Measurements from ENCODE around the gene EML6.

- TF ChIP-seq CTCF (optimal IDR thresholded peaks at IDR 0.05 in 1 of 3, IDR thresholded peaks at IDR 0.05 in 1 of 3, conservative IDR thresholded peaks at IDR 0.05 in 1 of 3; ENCODE audit: extremely low read depth in 1 of 3, insufficient read depth in 2 of 3, low read length in 3 of 3) (no peak), EZH2 (IDR thresholded peaks at IDR 0.05; ENCODE audit: low read length) (no peak)
Measured at GRCh38 chr2:54845514-54845913, 122.1 kb downstream of the EML6 start.

Measured in keratinocyte (primary cell).